Spleen (tissue), 11 donors: ENCODE data around the gene CFAP77. TPM values are rescaled to one million over a fixed set of nuclear protein-coding genes. Genes with fewer than 3 reads are reported as not detected.
A peak's percentile ranks its signal among the peaks of the same experiment; 100 is the strongest.

Experiments used
- DNase-seq: peaks from one replicate; pipeline ENCODE4 v3.0.0-alpha.2; 2020
- H3K27ac ChIP-seq, 8 donors: fragments of 200-600 bp; sonication (generic) in 7 of 8; 1 replicate in 4 of 8; 2 replicates in 4 of 8; pipeline versions ENCODE4 v1.5.0 to v1.8.0; 2016 to 2021; ENCODE audit warnings: inconsistent platforms in 4 of 8, mild to moderate bottlenecking in 4 of 8, moderate library complexity in 1 of 8
- H3K27me3 ChIP-seq, 7 donors: fragments of 200-600 bp; sonication (generic) in 6 of 7; replicated peaks in 1 of 7; 1 replicate in 4 of 7; 2 replicates in 3 of 7; pipeline versions ENCODE4 v1.5.0 to v1.8.0; 2016 to 2021; ENCODE audit warnings: inconsistent platforms in 3 of 7, mild to moderate bottlenecking in 1 of 7
- H3K36me3 ChIP-seq, 6 donors: fragments of 200-600 bp; sonication (generic) in 5 of 6; 1 replicate in 4 of 6; 2 replicates in 2 of 6; pipeline versions ENCODE4 v1.5.0 to v1.8.0; 2016 to 2021; ENCODE audit warnings: inconsistent platforms in 2 of 6
- H3K4me1 ChIP-seq, 6 donors: fragments of 200-600 bp; sonication (generic) in 5 of 6; 1 replicate in 3 of 6; 2 replicates in 3 of 6; pipeline versions ENCODE4 v1.5.0 to v1.8.0; 2016 to 2021; ENCODE audit warnings: inconsistent platforms in 3 of 6
- H3K4me3 ChIP-seq, 8 donors: fragments of 200-600 bp; sonication (generic) in 7 of 8; 1 replicate in 4 of 8; 2 replicates in 4 of 8; pipeline versions ENCODE4 v1.5.0 to v1.8.0; 2016 to 2021; ENCODE audit warnings: inconsistent platforms in 4 of 8, mild to moderate bottlenecking in 4 of 8, moderate library complexity in 2 of 8
- H3K9me3 ChIP-seq, 8 donors: fragments of 200-600 bp; sonication (generic) in 7 of 8; 1 replicate in 4 of 8; 2 replicates in 4 of 8; pipeline versions ENCODE4 v1.5.0 to v1.8.0; 2016 to 2021; ENCODE audit warnings: inconsistent platforms in 4 of 8
- CTCF ChIP-seq, 11 experiments: fragments of 200-600 bp in 7 of 11; fragments of 450-650 bp in 4 of 11; sonication (generic) in 4 of 11; IDR thresholded peaks in 8 of 11; conservative IDR thresholded peaks in 3 of 11; 1 replicate in 7 of 11; 2 replicates in 4 of 11; pipeline versions ENCODE4 v1.4.0 to v1.8.0; 2016 to 2021; ENCODE audit warnings: antibody characterized with exemption in 11 of 11, inconsistent platforms in 4 of 11, mild to moderate bottlenecking in 1 of 11
- POLR2A ChIP-seq, 3 donors: fragments of 450-650 bp; IDR thresholded peaks; one replicate each; pipeline ENCODE4 v1.5.1; 2017; ENCODE audit warnings: antibody characterized with exemption in 3 of 3, mild to moderate bottlenecking in 1 of 3
- POLR2AphosphoS5 ChIP-seq, 3 donors: sonication (generic); formaldehyde crosslinking; IDR thresholded peaks; one replicate each; pipeline ENCODE4 v1.5.1; 2017; ENCODE audit warnings: antibody characterized with exemption in 3 of 3
- WGBS, 5 donors: extraction: QIAGEN DNeasy Blood & Tissue Kit in 3 of 5; methylation state at CpG; one replicate each; pipeline versions ENCODE4 v1.1.5 to v1.1.7; 2013 to 2018; 5-methylcytosine and 5-hydroxymethylcytosine counted together
- intact Hi-C: fragments of 100-400 bp; cut with DNase I; formaldehyde crosslinking; loops from one replicate; pipeline ENCODE4 v1.15.0; 2023; ENCODE audit warnings: low total_unique reads
- polyA plus RNA-seq, 3 donors: library from polyadenylated mRNA; stranded (reverse); fragments of 200-250 nt; gene quantifications; one replicate each; pipeline ENCODE4 v1.2.1, GENCODE V29; 2013
- total RNA-seq, 7 donors: library from RNA; depleted of rRNA in 3 of 7; stranded (reverse); fragments of >200 nt in 3 of 7; fragmentation: NEBNext Ultra II Directional in 4 of 7; extraction: Animal tissue kit (Norgen Biotek cat#: 25700) in 4 of 7; gene quantifications; one replicate each; pipeline versions ENCODE4 v1.1.0 to v1.2.1, GENCODE V29; 2016 to 2021
- donor health status: healthy with polysubstance abuse.
- donor health status: DM: no; HTN: no; CAD: no; lungs with moderate emphysema.
- donor health status: DM: no; HTN: no; CAD: no.
- donor health status: Bipolar disorder and iron deficiency.
- donor health status: healthy.
- donor health status: DM: no; HTN: no; CAD: no.
- donor health status: DM: yes; HTN: yes; CAD: no.

Gene CFAP77
- total and polyA plus RNA-seq, 10 donors = 0.06 TPM; not detected in 9

GRCh38 chr9:132391449-132391848, 18.6 kb upstream of the CFAP77 start:
- Histone ChIP-seq H3K4me3 (no peak overlapping the region), H3K36me3 (peaks cover 21 to 100% (median 94%) of the 10 kb centered on the region in 6 donors), H3K9me3 (no peaks in the 10 kb centered on the region), H3K4me1 (no peaks in the 10 kb centered on the region), H3K27me3 (no peaks in the 10 kb centered on the region), H3K27ac (no peak overlapping the region)
- DNase-seq = no peak
- TF ChIP-seq CTCF (IDR thresholded peaks at IDR 0.05 in 8 of 11, conservative IDR thresholded peaks at IDR 0.05 in 3 of 11) = no peak
- no peak for TF ChIP-seq POLR2A (IDR thresholded peaks at IDR 0.05)
- no peak for TF ChIP-seq POLR2AphosphoS5 (IDR thresholded peaks at IDR 0.05)
- intact Hi-C loops = loop anchor here (10.0 kb wide), 1 partner anchor 107 kb away; no protein-coding TSS in a partner anchor
- WGBS, 5 donors = 94 to 96% (median 95%) methylated on average over 11 of the region's 11 CpGs

GRCh38 chr9:132395560-132395959, 14.5 kb upstream of the CFAP77 start:
- no peaks in the 10 kb centered on the region for H3K27me3 ChIP-seq
- no peak for DNase-seq
- no peak overlapping the region for H3K4me3 ChIP-seq
- no peaks in the 10 kb centered on the region for H3K9me3 ChIP-seq
- H3K4me1 ChIP-seq = peaks cover 0 to 6% (median 0%) of the 10 kb centered on the region in 6 donors
- intact Hi-C loops = loop anchor here (10.0 kb wide), 1 partner anchor 111 kb away; no protein-coding TSS in a partner anchor
- H3K27ac ChIP-seq = no peak overlapping the region
- peaks cover 17 to 100% (median 94%) of the 10 kb centered on the region in 6 donors for H3K36me3 ChIP-seq
- TF ChIP-seq POLR2AphosphoS5 (IDR thresholded peaks at IDR 0.05) (no peak), CTCF (IDR thresholded peaks at IDR 0.05 in 8 of 11, conservative IDR thresholded peaks at IDR 0.05 in 3 of 11) (no peak), POLR2A (IDR thresholded peaks at IDR 0.05) (no peak)
- WGBS, 5 donors = 86 to 95% (median 89%) methylated on average over 11 of the region's 11 CpGs

GRCh38 chr9:132401824-132402223, 8.2 kb upstream of the CFAP77 start:
- 95 to 99% (median 96%) methylated on average over 4 of the region's 4 CpGs for WGBS, 5 donors
- intact Hi-C loops = loop anchor here (10.0 kb wide), 1 partner anchor 47 kb away; the partner anchor contains the start of gene SETX
- Histone ChIP-seq H3K27me3 (no peaks in the 10 kb centered on the region), H3K9me3 (no peaks in the 10 kb centered on the region), H3K4me3 (no peak overlapping the region), H3K36me3 (peaks cover 2 to 70% (median 54%) of the 10 kb centered on the region in 6 donors), H3K27ac (no peak overlapping the region), H3K4me1 (peaks cover 24 to 43% (median 32%) of the 10 kb centered on the region in 6 donors)
- TF ChIP-seq CTCF (IDR thresholded peaks at IDR 0.05 in 8 of 11, conservative IDR thresholded peaks at IDR 0.05 in 3 of 11) (no peak), POLR2AphosphoS5 (IDR thresholded peaks at IDR 0.05) (no peak), POLR2A (IDR thresholded peaks at IDR 0.05) (no peak)
- DNase-seq = no peak

GRCh38 chr9:132404228-132404881, 5.7 kb upstream of the CFAP77 start:
- 20 to 32% (median 23%) methylated on average over 9 of the region's 9 CpGs for WGBS, 5 donors
- H3K27ac ChIP-seq = peak overlapping the region in 5 of 8 donors; percentile 23 to 52 (median 34)

More at GRCh38 chr9:132404228-132404881, 5.7 kb upstream of the CFAP77 start:
- H3K9me3 ChIP-seq = no peaks in the 10 kb centered on the region
- H3K4me1 ChIP-seq = peaks cover 25 to 48% (median 41%) of the 10 kb centered on the region in 6 donors
- H3K27me3 ChIP-seq = peaks cover 0 to 3% (median 0%) of the 10 kb centered on the region in 7 donors
- H3K4me3 ChIP-seq = peak overlapping the region in 1 of 8 donors; percentile 4
- H3K36me3 ChIP-seq = peaks cover 0 to 45% (median 30%) of the 10 kb centered on the region in 6 donors
- TF ChIP-seq CTCF (IDR thresholded peaks at IDR 0.05 in 8 of 11, conservative IDR thresholded peaks at IDR 0.05 in 3 of 11) (no peak), POLR2AphosphoS5 (IDR thresholded peaks at IDR 0.05) (peak in 1 of 3 donors; percentile 29), POLR2A (IDR thresholded peaks at IDR 0.05) (no peak)
- intact Hi-C loops = loop anchor here (10.0 kb wide), 1 partner anchor 50 kb away; the partner anchor contains the start of gene SETX
- DNase-seq = no peak
